Measurements from ENCODE around the gene RASSF6.

The RASSF6 gene

GRCh38 chr4:73538162-73538561 is 82.1 kb downstream of the RASSF6 start:
- no peak for TF ChIP-seq EZH2 (IDR thresholded peaks at IDR 0.05)
- TF ChIP-seq FOXP2 (optimal IDR thresholded peaks at IDR 0.05; ENCODE audit: control extremely low read depth, extremely low read length, insufficient read depth): no peak
- TF ChIP-seq POLR2AphosphoS5 (IDR thresholded peaks at IDR 0.05; ENCODE audit: borderline replicate concordance, low read depth, low read length): no peak
- H3K9ac ChIP-seq (ENCODE audit: insufficient read length): no peak overlapping the region
- H3K27ac ChIP-seq: no peak overlapping the region

GRCh38 chr4:73533515-73534422 is 86.5 kb downstream of the RASSF6 start:
- no peak for DNase-seq (ENCODE audit: low read depth, low spot score)
- Histone ChIP-seq H3K9me3 (ENCODE audit: low read depth, low read length) (no peaks in the 10 kb centered on the region), H3K36me3 (ENCODE audit: insufficient read depth, low read length) (no peaks in the 10 kb centered on the region), H3K4me3 (no peak overlapping the region), H3K9ac (ENCODE audit: insufficient read length) (no peak overlapping the region), H3K27ac (no peak overlapping the region)
- TF ChIP-seq EZH2 (IDR thresholded peaks at IDR 0.05) (no peak), FOXP2 (optimal IDR thresholded peaks at IDR 0.05; ENCODE audit: control extremely low read depth, extremely low read length, insufficient read depth) (no peak)

More at GRCh38 chr4:73538162-73538561, 82.1 kb downstream of the RASSF6 start:
- no peak overlapping the region for H3K4me3 ChIP-seq
- no peak for DNase-seq (ENCODE audit: low read depth, low spot score)
- H3K9me3 ChIP-seq (ENCODE audit: low read depth, low read length): no peaks in the 10 kb centered on the region
- H3K36me3 ChIP-seq (ENCODE audit: insufficient read depth, low read length): no peaks in the 10 kb centered on the region

GRCh38 chr4:73528171-73528570 is 92.1 kb downstream of the RASSF6 start:
- Histone ChIP-seq H3K9ac (ENCODE audit: insufficient read length) (no peak overlapping the region), H3K36me3 (ENCODE audit: insufficient read depth, low read length) (no peaks in the 10 kb centered on the region), H3K9me3 (ENCODE audit: low read depth, low read length) (no peaks in the 10 kb centered on the region), H3K4me3 (no peak overlapping the region), H3K27ac (no peak overlapping the region)
- DNase-seq (ENCODE audit: low read depth, low spot score): no peak
- no peak for TF ChIP-seq EZH2 (IDR thresholded peaks at IDR 0.05)
- TF ChIP-seq POLR2AphosphoS5 (IDR thresholded peaks at IDR 0.05; ENCODE audit: borderline replicate concordance, low read depth, low read length): no peak
- TF ChIP-seq FOXP2 (optimal IDR thresholded peaks at IDR 0.05; ENCODE audit: control extremely low read depth, extremely low read length, insufficient read depth): no peak

- TF ChIP-seq POLR2AphosphoS5 (IDR thresholded peaks at IDR 0.05; ENCODE audit: borderline replicate concordance, low read depth, low read length) (no peak), EZH2 (IDR thresholded peaks at IDR 0.05) (no peak), FOXP2 (optimal IDR thresholded peaks at IDR 0.05; ENCODE audit: control extremely low read depth, extremely low read length, insufficient read depth) (no peak)
- no peak overlapping the region for H3K9ac ChIP-seq (ENCODE audit: insufficient read length)
- H3K9me3 ChIP-seq (ENCODE audit: low read depth, low read length): no peaks in the 10 kb centered on the region
- H3K36me3 ChIP-seq (ENCODE audit: insufficient read depth, low read length): no peaks in the 10 kb centered on the region
- H3K27ac ChIP-seq: no peak overlapping the region
- DNase-seq (ENCODE audit: low read depth, low spot score): no peak
- H3K4me3 ChIP-seq: no peak overlapping the region
These were observed 93.0 kb downstream of the RASSF6 start for GRCh38 chr4:73527196-73527595.

- TF ChIP-seq EZH2 (IDR thresholded peaks at IDR 0.05): no peak
- DNase-seq (ENCODE audit: low read depth, low spot score): no peak
- Histone ChIP-seq H3K9ac (ENCODE audit: insufficient read length) (no peak overlapping the region), H3K27ac (no peak overlapping the region), H3K36me3 (ENCODE audit: insufficient read depth, low read length) (no peaks in the 10 kb centered on the region), H3K4me3 (no peak overlapping the region), H3K9me3 (ENCODE audit: low read depth, low read length) (no peaks in the 10 kb centered on the region)
These were observed 94.6 kb downstream of the RASSF6 start for GRCh38 chr4:73525611-73526010.

GRCh38 chr4:73523126-73523525 is 97.1 kb downstream of the RASSF6 start:
- DNase-seq (ENCODE audit: low read depth, low spot score): no peak
- no peak overlapping the region for H3K4me3 ChIP-seq
- H3K9me3 ChIP-seq (ENCODE audit: low read depth, low read length): no peaks in the 10 kb centered on the region
- no peak for TF ChIP-seq POLR2AphosphoS5 (IDR thresholded peaks at IDR 0.05; ENCODE audit: borderline replicate concordance, low read depth, low read length)
- no peak overlapping the region for H3K9ac ChIP-seq (ENCODE audit: insufficient read length)
- no peaks in the 10 kb centered on the region for H3K36me3 ChIP-seq (ENCODE audit: insufficient read depth, low read length)
- H3K27ac ChIP-seq: no peak overlapping the region

Data from SK-N-MC (cell line).